ENCODE measurements around the gene TLR9.

TLR9 gene

DNA sequence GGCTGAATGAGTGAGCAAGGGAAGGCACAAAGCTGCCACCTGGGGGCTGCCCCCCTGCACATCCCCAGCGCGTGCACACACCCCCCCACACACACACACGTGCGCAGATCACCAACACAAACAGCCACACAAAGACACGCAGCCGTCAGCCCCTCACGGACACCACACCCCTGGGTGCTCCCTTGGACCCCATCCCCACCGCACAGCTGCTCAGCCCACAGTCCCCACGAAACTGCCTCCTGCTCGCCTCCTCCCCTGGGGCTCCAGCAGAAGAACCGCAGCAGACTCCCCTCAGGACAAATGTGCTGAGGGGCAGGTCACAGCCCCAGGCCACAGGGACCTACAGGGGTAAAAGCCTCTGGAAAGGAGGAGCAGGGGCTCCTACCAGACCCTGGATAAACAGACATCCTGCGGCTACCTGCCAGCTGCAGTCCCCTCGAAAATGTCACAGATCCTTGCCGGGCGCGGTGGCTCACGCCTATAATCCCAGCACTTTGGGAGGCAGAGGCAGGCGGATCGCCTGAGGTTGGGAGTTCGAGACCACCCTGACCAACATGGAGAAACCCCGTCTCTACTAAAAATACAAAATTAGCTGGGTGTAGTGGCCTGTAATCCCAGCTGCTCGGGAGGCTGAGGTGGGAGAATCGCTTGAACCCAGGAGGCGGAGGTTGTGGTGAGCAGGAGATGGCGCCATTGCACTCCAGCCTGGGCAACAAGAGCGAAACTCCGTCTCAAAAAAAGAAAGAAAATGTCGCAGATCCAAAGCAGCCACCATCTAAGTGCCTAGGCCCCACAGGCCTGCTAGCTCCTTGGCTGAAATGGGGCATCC is 7.0 kb upstream of the TLR9 start:
- no peak for DNase-seq (ENCODE audit: low read depth in 2 of 2)

DNA sequence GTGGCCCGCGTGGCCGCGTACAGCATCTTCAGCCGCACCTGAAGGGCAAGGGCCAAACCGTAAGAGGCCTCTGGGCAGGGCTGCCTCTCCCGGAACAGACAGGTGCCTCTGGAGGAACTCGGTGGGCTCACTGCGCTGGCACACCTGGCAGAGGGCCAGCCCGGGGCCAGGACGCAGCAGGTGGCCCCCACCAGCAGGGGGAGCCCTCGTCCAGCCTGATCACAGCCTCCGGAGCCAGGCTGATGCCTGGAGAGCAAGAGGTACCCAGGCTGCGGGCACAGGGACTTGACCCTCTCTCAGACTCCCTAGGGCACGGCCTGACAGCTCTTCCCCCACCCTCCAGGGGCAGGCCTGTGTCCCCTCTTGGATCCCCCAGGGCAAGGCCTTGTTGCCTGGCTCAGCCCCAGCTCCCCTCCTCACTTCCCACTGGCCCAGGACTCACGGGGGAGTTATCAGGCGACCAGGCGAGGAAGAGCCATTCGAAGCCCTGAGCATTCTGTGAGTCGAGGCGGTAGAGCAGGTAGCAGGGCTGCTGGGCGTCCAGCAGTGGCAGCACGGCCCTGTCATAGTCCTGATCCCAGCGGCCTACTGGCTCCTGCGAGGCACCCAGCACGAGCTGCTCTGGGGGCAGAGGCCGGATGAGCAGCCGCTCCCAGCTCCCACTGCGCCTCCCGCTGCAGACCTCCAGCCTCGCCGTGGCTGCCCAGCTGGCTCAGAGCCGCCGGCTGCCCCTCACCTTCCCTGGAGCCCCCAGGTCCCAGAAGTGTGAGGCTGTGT is 6.2 kb upstream of the TLR9 start:
- peak; percentile 87 for DNase-seq (ENCODE audit: low read depth in 2 of 2)

DNA sequence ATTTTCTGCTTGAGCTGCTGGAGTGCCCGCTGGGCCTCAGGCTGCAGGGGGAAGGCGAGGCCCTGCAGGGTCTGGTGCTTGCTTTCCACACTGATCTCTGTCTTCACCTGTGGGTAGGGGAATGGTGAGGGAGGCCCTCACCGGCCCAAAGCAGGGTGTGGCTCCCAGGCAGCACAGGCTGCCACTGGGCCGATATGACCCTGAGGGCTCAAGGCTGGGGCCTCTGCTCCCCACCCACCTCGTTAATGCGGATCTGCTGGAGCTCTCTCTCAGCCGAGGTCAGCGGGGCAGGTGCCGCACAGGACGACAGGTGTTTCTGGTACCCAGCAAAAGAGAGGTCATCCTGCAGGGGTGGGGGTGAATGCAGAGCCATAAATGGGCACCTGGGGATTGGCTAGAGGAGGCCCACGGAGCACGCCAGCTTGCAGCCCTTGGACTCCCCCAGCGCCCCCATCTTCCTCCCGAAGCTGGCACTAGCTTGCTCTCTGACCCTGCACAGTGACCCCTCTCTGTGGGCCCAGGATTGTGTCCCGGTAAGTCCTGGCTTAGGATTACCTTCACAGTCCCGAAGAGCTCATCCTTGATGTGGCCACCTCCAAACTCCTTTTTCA is 5.5 kb upstream of the TLR9 start:
- no peak for DNase-seq (ENCODE audit: low read depth in 2 of 2)

- no peak for DNase-seq (ENCODE audit: low read depth in 2 of 2)
These were observed 5.0 kb upstream of the TLR9 start for GRCh38 chr3:52230461-52230860.

- no peak for DNase-seq (ENCODE audit: low read depth in 2 of 2)
These were observed 4.2 kb upstream of the TLR9 start for GRCh38 chr3:52229656-52230055.

GRCh38 chr3:52228751-52229291 is 3.4 kb upstream of the TLR9 start:
- DNase-seq (ENCODE audit: low read depth in 2 of 2) = no peak

GRCh38 chr3:52228266-52228665 is 2.8 kb upstream of the TLR9 start:
- DNase-seq (ENCODE audit: low read depth in 2 of 2) = no peak

DNA sequence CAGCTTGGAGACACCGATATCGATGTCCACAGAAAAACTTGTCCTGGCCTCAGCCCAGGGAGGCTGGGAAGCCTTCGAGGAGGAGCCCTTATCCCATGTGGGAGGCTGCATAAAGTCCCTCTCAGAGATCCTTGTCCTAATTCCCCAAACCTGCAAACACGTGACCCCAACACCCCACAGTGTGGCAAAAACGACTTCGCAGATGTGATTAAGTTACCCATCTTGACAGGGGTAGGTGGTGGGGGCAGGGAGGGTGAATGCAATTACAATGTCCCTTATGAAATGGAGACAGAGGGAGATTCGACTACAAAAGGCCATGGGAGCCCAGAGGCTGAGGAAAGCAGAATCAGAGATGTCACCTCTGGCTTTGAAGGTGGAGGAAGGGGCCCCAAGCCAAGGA is 2.3 kb upstream of the TLR9 start:
- DNase-seq (ENCODE audit: low read depth in 2 of 2) = no peak

DNA sequence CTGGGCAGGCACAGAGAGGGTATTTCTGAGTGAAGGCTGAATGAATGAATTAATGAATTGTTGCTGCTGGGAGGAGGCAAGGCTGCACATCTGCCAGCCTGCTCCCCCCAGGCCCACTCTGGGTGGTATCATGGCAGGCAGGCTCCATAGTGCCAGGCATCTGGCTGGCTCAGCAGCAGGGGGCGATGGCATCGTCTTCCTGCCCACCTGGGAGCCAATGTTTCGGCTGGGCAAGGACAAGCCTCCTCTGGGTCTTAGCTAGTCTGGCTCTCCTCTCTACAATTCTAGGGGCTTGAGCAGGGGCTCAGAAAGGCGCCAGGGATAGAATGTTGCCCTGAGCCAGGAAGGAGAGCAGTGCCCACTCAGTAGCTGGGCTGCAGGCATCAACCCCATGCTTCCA is 1.7 kb upstream of the TLR9 start:
- no peak for DNase-seq (ENCODE audit: low read depth in 2 of 2)

DNA sequence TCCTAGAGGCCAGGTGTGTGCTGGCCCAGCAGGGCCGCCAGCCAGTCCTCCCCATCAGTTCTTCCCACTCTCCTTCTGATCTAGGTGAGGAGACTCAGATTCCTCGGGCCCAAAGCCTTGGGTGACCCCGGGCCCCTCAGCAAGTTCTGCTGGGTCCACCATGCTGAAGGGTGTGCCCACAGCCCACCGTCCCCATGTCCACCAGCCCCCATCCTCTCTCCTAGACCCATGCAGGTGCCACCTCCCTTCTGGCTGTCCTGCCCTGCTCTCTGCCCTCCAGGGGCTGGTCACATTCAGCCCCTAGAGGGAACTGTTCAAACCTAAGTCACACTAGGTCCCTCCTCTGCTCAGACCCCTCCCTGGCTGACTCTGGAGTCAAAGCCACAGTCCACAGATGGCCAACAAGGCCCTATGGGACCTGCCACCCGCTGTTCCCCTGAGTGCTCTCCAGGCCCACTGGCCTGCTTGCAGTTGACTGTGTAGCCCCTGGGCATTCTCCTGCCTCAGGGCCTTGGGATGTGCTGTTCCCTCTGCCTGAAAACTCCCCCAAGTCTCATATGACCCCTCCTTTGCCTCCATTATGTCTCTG is 878 bp upstream of the TLR9 start:
- no peak for DNase-seq (ENCODE audit: low read depth in 2 of 2)

- no peak for DNase-seq (ENCODE audit: low read depth in 2 of 2)
These were observed 1.7 kb downstream of the TLR9 start for GRCh38 chr3:52223449-52224408.

DNA sequence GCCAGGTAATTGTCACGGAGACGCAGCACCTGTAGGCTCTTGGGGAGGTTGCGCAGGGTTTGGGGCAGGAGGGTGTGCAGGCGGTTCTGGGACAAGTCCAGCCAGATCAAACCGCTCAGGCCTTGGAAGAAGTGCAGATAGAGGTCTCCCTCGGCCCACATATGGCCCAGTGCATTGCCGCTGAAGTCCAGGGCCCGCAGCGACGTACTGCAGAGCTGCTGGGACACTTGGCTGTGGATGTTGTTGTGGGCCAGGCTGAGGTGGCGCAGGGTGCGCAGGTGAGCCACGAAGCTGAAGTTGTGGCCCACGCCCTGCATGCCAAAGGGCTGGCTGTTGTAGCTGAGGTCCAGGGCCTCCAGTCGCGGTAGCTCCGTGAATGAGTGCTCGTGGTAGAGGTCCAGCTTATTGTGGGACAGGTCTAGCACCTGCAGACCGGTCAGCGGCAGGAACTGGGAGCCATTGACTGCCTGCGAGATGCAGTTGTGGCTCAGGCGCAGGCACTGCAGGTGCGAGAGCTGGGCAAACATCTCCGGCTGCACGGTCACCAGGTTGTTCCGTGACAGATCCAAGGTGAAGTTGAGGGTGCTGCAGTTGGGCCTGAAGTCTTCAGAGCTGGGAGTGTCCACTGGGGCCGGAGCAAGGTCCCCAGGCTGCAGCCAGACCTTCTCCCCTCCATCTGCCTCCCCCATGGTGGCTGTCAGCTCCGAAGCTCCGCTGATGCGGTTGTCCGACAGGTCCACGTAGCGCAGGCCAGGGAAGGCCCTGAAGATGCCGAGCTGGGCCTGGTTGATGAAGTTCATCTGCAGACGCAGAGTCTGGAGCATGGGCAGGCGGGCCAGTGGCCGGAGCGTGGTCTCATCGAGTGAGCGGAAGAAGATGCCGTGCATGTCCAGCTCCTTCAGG is 2.9 kb downstream of the TLR9 start:
- no peak for DNase-seq (ENCODE audit: low read depth in 2 of 2)

- DNase-seq (ENCODE audit: low read depth in 2 of 2) = no peak
These were observed 3.7 kb downstream of the TLR9 start for GRCh38 chr3:52221563-52222318.

DNA sequence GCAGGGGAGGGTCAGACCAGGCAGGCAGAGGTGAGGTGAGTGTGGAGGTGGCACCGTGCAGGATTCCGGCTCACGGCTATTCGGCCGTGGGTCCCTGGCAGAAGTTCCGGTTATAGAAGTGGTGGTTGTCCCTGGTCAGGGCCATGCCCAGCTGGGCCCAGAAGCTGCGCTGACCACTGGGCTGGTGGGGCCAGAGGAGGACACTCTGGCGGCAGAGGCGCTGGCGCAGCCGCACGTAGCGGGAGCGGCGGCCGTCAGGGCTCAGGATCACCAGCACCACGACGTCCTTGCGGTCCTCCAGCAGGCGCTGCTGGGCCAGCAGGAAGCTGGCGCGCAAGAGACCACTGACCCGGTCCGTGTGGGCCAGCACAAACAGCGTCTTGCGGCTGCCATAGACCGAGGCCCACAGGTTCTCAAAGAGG is 4.3 kb downstream of the TLR9 start:
- no peak for DNase-seq (ENCODE audit: low read depth in 2 of 2)

- DNase-seq (ENCODE audit: low read depth in 2 of 2) = peak; percentile 84 to 91
These were observed 4.9 kb downstream of the TLR9 start for GRCh38 chr3:52220380-52221026.

DNA sequence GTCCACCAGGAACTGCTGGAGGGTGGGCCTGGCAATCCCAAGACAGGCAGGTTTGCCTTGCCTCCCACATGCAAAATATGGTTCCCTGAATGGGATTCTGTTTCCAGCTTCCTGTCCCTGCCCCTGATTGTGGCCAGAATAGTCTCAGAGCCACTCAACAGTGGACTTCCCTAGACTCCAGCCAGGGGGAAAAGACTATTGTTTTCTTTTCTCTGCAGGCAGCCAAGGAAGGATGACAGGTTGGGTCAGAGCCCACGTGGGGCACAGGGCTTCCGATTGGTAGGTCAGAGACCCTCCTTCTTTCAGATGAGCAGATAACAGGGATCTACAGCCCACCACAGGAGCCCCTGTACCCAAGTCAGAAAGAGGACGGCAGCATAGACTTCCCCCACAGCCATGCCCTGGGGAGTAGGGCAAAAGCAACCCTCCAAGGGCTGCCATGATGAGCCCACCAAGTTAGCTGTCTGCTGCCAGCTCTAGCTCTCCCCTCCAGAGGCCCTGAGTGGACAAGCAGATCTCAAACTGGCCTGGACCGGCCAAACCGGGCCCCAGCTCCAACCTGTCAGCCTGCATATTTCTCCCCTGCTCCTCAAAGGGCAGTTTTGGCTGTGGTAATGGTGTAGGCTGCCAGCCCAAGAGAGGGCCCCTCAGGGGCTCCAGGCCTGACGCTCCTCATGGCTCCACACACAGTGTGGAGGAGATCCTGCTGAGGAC is 6.4 kb downstream of the TLR9 start:
- no peak for DNase-seq (ENCODE audit: low read depth in 2 of 2)

DNA sequence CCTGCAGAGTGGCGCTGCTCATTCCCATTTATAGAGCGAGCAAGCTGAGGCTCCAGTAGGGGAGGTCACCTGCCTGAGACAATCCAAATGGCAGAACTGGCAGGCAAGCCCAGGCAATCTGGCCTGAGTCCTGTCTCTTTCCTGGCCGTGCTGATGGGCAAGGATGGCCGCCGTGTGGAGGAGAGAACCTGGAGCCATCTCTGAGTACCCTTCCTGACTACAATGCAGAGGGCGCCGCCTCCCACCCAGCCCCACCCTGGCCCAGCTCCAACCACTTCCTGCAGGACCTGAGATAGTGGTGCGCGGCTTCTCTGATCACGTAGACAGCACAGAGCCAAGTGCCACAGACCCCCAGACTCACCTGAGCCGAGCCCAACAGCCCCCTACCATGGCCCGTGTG is 7.0 kb downstream of the TLR9 start:
- no peak for DNase-seq (ENCODE audit: low read depth in 2 of 2)

DNA sequence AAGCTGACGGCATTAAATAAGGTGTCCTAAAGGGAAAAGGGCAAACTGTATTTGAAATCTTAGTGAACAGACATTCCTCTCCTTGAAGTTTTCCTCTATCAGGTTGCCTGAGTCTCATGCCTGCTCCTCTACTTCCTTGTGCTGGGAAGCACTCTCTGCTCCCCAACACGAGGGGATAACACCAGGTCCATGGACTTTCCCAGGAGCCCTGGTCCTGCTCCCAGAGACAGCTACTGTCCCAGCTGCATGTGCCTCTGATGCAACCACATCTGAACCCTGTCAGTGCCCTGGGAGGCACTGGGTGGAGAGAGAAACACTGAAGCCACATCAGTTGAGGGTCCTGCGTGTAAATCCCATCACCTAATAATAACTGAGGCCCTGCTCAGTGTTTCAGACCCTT is 7.4 kb downstream of the TLR9 start:
- no peak for DNase-seq (ENCODE audit: low read depth in 2 of 2)

All from activated CD4-positive, alpha-beta T cell treated with anti-CD3 and anti-CD28 coated beads for 24 hours (primary cell).